ENCODE results near the gene CD200R1L.

The CD200R1L gene

GRCh38 chr3:112822064-112823055, 24.3 kb downstream of the CD200R1L start:
- no peak for DNase-seq (ENCODE audit: extremely low read depth in 1 of 2, low read depth in 1 of 2)

- no peak for DNase-seq (ENCODE audit: extremely low read depth in 1 of 2, low read depth in 1 of 2)
Observed at GRCh38 chr3:112818289-112818688, 28.4 kb downstream of the CD200R1L start.

- DNase-seq (ENCODE audit: extremely low read depth in 1 of 2, low read depth in 1 of 2), result no peak
Observed at GRCh38 chr3:112817797-112818196, 28.9 kb downstream of the CD200R1L start.

GRCh38 chr3:112817271-112817670, 29.4 kb downstream of the CD200R1L start:
- no peak for DNase-seq (ENCODE audit: extremely low read depth in 1 of 2, low read depth in 1 of 2)

- DNase-seq (ENCODE audit: extremely low read depth in 1 of 2, low read depth in 1 of 2), result no peak
Observed at GRCh38 chr3:112815981-112816380, 30.7 kb downstream of the CD200R1L start.

GRCh38 chr3:112814266-112814665, 32.4 kb downstream of the CD200R1L start:
- DNase-seq (ENCODE audit: extremely low read depth in 1 of 2, low read depth in 1 of 2), result no peak

GRCh38 chr3:112813723-112814171, 32.9 kb downstream of the CD200R1L start:
- DNase-seq (ENCODE audit: extremely low read depth in 1 of 2, low read depth in 1 of 2), result no peak

- DNase-seq (ENCODE audit: extremely low read depth in 1 of 2, low read depth in 1 of 2), result no peak
Observed at GRCh38 chr3:112813016-112813415, 33.6 kb downstream of the CD200R1L start.

GRCh38 chr3:112811917-112812660, 34.6 kb downstream of the CD200R1L start:
- no peak for DNase-seq (ENCODE audit: extremely low read depth in 1 of 2, low read depth in 1 of 2)

GRCh38 chr3:112811131-112811884, 35.4 kb downstream of the CD200R1L start:
- no peak for DNase-seq (ENCODE audit: extremely low read depth in 1 of 2, low read depth in 1 of 2)

GRCh38 chr3:112810561-112810960, 36.1 kb downstream of the CD200R1L start:
- DNase-seq (ENCODE audit: extremely low read depth in 1 of 2, low read depth in 1 of 2), result no peak

- no peak for DNase-seq (ENCODE audit: extremely low read depth in 1 of 2, low read depth in 1 of 2)
Observed at GRCh38 chr3:112808136-112808535, 38.5 kb downstream of the CD200R1L start.

- DNase-seq (ENCODE audit: extremely low read depth in 1 of 2, low read depth in 1 of 2), result no peak
Observed at GRCh38 chr3:112807685-112808084, 39.0 kb downstream of the CD200R1L start.

- no peak for DNase-seq (ENCODE audit: extremely low read depth in 1 of 2, low read depth in 1 of 2)
Observed at GRCh38 chr3:112806903-112807302, 39.8 kb downstream of the CD200R1L start.

GRCh38 chr3:112805126-112805525, 41.5 kb downstream of the CD200R1L start:
- DNase-seq (ENCODE audit: extremely low read depth in 1 of 2, low read depth in 1 of 2), result no peak

GRCh38 chr3:112804021-112804420, 42.6 kb downstream of the CD200R1L start:
- DNase-seq (ENCODE audit: extremely low read depth in 1 of 2, low read depth in 1 of 2), result no peak

GRCh38 chr3:112803467-112803866, 43.2 kb downstream of the CD200R1L start:
- no peak for DNase-seq (ENCODE audit: extremely low read depth in 1 of 2, low read depth in 1 of 2)

GRCh38 chr3:112802338-112802737, 44.3 kb downstream of the CD200R1L start:
- no peak for DNase-seq (ENCODE audit: extremely low read depth in 1 of 2, low read depth in 1 of 2)

- no peak for DNase-seq (ENCODE audit: extremely low read depth in 1 of 2, low read depth in 1 of 2)
Observed at GRCh38 chr3:112799946-112800345, 46.7 kb downstream of the CD200R1L start.

GRCh38 chr3:112794622-112795172, 52.0 kb downstream of the CD200R1L start:
- no peak for DNase-seq (ENCODE audit: extremely low read depth in 1 of 2, low read depth in 1 of 2)

Measured in stimulated activated CD8-positive, alpha-beta memory T cell treated with anti-CD3 and anti-CD28 coated beads, Interleukin-7, amount 100 ng/mL, for 48 hours (primary cell).